Measurements from ENCODE around the gene MRPL14.
A peak's percentile ranks its signal among the peaks of the same experiment; 100 is the strongest.

The MRPL14 gene

DNA sequence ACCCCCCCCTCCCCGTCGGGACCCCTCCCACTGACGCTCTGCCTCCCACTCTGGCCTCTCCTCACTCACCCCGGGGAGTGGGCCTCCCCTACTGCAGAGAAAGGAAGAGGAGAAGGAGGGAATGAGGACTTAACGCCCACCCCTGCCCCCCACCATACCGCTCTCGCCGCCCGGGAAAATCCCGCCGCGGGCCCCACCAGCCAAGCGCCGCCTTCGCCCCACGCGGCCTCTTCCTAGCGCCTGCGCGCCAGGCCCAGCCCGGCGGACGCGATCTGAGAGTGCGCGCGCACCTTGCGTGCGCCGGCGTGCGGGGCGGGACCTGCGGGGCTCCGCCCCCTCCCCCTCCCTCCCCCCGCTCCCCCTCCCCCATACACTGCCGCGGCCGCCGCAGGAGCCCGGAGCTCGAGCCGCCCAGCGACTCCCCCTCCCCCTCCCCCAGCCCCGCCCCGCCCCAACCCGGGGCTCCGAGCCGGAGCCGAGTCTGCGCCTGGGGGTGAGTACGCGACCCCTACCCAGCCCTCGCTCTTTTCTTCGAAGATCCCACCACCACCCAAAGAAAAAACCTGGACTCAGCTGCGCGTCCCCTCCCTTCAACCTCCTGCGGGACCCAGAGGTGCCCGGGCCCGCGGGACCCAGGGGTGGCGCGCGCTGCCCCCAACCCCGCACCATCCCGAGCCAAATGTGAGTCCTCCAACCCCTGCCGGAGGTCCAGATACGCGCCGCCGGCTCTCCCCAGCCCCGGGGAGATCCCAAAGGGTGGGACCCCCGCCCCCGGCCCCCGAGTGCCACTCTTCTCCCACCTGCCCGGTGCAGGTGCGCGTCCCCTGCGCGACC is at the start of gene MRPL14, which contains the start of gene TMEM63B:
TSS of gene MRPL14 (minus strand) at position 267 of the 834 bp plus-strand sequence. CDS start 10,841 bp downstream, outside the sequence.
TSS of gene TMEM63B (plus strand) at position 369 of the 834 bp plus-strand sequence. CDS start 7,031 bp downstream, outside the sequence.
- DNase-seq (ENCODE audit: low spot score) = peak; percentile 83

DNA sequence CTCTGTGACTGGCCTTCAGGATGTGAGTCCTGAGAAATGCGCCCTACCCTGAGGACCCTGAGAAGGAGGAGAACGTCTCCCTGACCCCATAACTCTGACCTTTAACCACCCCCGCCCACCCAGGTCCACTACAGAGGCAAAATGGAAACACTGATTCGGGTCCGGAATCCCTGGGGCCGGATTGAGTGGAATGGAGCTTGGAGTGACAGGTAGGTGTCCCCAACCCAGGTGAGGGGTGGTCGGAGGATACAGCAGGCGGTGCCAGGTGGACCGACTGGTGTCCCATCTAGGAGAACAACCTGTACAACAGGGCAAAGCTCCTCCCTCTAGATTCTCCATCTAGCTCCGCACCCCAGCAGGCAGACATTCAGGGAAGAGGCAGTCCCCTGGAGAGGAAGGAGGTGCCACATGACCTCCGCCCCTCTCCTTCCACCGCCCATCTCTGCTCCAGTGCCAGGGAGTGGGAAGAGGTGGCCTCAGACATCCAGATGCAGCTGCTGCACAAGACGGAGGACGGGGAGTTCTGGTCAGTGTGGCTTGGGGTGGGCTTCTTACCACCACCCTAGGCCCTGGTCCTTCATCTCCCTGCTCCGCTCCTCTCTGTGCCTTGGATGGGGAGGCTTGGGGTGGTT is 49.0 kb upstream of the MRPL14 start:
- no peak for DNase-seq (ENCODE audit: low spot score)

DNA sequence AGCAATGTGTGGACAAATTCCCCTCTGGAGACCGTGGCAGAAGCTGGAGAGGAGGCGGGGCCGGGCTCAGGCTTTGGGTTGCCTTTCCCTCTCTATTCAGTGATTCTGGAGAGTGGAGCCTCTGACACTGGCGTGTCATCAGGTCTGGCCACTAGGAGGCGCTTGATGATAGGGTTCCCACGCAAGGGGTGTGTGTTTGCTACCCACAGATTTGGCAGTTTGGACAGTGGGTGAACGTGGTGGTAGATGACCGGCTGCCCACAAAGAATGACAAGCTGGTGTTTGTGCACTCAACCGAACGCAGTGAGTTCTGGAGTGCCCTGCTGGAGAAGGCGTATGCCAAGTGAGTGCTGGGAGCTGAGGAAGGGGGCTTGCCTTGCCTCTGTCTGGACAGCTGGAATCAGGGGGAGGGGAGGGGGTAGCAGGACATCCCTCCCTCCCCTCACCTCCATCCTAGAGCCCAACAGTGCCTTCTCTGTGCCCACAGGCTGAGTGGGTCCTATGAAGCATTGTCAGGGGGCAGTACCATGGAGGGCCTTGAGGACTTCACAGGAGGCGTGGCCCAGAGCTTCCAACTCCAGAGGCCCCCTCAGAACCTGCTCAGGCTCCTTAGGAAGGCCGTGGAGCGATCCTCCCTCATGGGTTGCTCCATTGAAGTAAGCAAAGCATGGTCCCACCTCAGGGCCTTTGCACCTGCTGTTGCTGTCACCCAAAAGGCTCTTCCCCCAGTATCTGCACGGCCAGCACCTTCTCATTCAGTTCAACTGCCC is 45.7 kb upstream of the MRPL14 start:
- DNase-seq (ENCODE audit: low spot score) = peak; percentile 84

DNA sequence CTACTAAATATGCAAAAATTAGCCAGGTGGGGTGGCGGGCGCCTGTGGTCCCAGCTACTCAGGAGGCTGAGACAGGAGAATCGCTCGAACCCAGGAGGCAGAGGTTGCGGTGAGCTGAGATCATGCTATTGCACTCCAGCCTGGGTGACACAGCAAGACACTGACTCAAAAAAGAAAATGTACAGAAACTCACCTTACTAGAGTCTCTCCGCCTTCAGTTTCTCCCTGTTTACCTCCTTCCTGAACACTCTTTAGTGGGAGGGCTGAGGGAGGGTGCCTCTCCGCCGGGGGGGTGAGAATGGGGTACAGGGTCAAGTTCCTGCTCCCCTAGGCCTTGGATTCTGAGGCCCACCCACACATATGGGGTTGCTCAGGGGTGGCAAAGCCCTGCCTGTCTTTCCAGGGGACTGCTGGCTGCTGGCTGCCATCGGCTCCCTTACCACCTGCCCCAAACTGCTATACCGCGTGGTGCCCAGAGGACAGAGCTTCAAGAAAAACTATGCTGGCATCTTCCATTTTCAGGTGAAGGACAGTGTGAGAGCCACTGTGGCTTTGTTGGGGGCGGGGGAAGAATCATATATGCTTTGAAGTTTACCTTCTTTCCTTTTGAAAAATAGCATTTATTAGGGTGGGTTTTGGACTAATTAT is 44.8 kb upstream of the MRPL14 start:
- DNase-seq (ENCODE audit: low spot score) = no peak

DNA sequence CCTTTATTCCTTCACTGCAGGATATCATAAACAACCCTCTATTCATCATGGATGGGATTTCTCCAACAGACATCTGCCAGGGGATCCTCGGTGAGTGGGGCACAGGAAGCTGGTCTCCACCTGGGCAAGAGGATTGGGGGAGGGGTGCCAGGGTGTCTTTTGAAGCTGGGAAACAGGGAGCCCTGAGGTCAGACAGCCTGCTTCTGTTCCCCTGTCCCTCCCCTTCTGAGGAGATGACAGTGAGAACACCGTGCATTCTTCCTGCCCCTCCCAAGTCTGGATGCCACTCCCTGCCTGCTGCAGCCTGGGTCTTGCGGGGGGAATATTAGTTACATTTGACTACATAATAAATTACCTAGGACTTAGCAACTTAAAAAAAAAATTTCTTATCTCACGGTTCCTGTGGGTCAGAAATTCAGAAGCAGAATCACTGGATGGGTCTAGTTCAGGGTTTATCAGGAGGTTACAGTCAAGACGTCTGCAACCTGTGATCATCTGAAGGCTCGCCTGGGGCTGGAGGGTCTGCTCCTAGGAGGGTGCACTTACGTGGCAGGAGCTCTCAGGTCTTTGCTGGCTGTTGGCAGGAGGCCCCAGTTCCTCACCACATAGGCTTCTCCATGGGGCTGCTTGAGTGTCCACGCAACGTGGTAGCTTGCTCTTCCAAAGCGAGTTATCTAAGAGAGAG is 42.8 kb upstream of the MRPL14 start:
- no peak for DNase-seq (ENCODE audit: low spot score)

DNA sequence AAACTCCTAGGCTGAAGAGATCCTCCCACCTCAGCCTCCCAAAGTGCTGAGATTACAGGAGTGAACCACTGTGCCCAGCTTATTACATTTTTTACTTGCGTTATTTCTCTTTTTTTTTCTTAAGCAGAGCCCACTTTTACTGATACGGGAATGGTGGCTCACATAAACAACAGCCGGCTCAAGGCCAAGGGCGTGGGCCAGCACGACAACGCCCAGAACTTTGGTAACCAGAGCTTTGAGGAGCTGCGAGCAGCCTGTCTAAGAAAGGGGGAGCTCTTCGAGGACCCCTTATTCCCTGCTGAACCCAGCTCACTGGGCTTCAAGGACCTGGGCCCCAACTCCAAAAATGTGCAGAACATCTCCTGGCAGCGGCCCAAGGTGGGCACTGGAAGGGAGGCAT is 41.9 kb upstream of the MRPL14 start:
- DNase-seq (ENCODE audit: low spot score) = no peak

DNA sequence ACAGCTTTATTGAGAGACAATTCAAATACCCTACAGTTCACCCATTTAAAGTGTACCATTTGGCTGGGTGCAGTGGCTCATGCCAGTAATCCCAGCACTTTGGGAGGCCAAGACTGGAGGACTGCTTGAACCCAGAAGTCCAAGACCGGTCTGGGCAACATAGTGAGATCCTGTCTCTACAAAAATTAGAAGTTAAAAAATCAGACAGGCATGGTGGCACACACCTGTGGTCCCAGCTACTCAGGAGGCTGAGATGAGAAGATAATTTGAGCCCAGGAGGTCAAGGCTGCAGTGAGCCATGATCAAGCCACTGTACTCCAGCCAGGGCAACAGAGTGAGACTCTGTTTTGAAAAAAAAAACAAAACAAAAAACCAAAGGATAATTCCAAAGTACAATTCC is 40.3 kb upstream of the MRPL14 start:
- DNase-seq (ENCODE audit: low spot score) = no peak

DNA sequence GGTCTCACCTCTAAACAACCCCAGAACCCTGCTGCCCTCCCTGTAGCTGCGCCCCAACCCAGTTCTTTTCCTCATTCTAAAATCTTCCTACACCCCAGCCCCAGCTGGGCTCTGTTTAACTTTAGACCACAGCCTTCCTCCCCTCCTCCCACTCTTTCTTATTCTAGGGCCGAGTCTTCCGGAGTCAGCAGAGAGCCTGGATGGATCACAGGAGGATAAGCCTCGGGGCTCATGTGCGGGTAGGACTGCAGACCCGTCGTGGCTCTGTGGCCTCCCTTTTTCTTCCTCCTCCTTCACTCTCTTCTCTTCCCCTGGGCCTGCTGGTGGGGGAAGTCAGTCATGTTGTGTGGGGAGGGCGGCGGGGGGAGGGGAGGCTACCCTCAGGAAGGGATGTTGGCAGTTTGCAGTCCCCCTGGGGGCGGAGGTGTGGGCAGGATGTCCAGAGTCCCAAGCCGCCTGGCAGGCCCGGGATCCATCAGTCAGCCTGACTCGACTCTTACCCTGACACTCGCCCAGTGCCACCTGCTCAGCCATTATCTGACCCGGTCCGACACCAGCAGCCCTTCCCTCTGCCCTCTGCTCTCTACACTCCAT is 39.4 kb upstream of the MRPL14 start:
- no peak for DNase-seq (ENCODE audit: low spot score)

DNA sequence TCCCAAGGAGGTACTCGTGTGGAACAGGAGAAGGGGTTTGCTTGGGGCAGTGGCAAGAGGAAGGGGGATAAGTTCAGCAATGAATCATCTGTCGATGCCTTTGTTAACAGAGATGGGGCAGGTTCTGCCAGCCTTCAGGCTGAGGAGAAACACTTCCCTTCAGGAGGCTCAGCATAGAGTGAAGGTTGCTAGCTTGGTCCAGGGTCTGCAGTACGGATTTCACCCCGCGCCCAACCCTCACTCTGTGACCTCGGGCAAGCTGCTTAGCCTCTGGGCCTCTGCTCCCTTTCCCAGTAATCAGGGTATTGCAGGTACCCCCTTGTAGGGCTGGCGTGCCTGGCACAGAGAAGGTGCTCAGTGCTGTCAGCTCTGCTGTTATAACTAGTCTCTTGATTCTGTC is 38.9 kb upstream of the MRPL14 start:
- no peak for DNase-seq (ENCODE audit: low spot score)

DNA sequence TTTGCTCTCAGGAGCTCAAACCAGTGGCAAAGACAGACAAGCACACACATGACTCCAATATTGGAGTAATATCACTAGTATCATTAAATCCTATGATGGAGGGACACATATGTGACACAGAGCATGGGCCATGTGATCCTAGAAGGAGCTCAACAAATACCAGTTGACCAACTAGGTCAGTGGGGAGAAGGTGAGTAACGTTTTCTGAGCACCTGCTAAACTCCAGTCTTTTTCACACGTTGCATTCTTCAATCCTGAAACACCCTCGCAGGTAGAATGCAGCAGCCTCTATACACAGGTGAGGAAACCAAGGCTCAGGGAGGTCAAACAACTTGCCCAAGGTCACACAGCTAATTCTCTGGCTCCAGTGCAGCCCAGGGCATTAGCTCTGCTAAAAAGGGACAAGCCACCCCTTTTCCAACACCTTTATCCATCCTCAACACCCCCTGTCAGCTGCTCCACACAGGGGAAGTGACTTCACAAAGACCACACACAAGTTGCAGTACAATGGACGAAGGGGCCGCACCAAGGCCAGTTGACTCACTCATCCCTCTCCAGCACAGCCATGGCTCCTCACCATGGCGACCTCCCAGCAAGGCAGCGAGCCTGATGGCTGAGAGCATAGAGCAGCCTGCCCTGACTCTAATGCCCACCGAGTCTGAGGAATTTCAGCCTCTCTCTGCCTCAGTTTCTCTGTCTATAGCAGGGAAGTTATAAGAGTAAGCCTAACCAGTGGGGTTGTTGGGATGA is 35.8 kb upstream of the MRPL14 start:
- DNase-seq (ENCODE audit: low spot score) = no peak

DNA sequence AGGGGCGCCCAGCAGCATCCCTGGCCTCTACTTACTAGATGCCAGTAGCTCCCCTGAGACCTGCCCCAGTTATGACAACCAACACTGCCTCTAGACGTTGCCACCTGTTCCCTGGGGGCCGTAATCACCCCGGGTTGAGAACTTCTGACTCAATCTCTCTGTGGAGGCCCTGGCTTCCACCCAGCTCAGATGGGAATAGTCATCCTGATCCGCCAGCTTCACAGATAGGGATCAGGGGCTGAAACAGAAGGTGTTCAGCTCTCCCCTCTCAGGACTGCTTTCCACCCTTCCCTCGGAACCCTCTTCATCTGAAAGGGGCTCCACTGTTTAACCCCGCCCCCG is 34.7 kb upstream of the MRPL14 start:
- no peak for DNase-seq (ENCODE audit: low spot score)

DNA sequence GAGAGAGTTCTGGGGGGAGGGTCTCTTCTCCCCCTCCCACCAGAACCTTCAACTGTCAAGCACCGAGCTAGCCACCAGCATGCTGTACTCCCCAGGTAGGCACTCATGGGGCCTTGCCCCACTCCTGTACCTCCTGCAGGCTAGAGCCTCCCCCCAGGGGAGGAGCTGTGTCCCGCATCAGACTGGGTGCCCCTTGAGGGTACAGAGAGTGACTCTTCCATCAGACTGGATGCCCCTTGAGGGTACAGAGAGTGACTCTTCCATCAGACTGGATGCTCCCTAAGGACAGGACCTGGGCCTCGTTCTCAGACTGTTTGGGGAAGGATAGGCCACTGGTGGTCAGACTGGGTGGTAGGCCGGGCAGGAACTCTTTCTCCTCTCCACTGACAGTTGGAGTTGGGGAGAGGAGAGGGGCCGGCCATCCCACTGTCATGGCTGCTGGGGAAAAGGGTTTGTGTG is 31.5 kb upstream of the MRPL14 start, which contains the start of gene CAPN11:
TSS of gene CAPN11 (plus strand) at position 51 of the 459 bp plus-strand sequence. CDS start at position 80, 29 bp downstream.
- DNase-seq (ENCODE audit: low spot score) = no peak

DNA sequence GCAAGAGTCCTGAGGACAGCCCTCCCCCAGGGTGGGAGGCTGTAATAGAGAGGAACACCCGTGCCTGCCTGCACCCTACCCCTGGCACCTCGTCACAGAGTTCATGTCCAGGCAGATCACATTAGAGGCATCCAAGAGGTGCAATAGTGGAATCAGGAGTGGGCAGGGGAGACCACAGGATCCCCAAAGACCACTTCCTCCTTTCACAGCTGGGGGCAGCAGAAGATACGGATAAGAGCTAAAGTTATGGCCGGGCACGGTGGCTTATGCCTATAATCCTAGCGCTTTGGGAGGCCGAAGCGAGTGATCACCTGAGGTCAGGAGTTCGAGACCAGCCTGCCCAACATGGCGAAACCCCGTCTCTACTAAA is 29.9 kb upstream of the MRPL14 start:
- DNase-seq (ENCODE audit: low spot score) = no peak

DNA sequence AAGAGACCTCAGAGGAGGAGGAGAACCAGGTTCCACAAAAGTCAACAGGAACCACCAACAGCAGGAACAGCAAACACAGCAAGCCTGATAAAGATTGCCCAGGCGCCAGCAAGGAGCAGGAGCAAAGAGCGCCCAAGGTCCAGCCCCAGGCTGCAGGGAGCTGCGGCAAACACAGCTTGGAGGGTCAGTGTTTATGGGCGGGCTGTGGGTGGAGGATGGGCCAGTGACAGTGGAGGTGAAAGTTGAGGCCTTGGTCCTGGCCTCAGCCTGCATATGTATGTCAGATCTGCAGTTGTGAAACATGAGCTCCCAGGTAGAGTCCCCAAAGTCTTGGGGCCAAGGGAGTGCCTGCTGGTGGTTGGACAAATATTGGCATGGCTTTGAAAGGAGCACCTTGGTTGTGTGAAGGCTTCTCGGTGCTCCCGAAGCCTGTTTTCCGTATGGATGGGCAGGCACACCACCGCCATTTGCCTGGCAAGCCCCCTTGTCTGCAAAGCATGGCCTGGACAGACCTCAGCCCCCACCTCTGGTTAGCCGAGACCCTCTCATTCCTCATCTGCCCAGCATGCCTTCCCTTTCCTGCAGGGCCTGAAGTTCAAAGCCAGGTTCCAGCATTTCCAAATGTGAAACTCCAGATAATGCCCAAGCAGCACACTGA is 29.4 kb upstream of the MRPL14 start:
- DNase-seq (ENCODE audit: low spot score) = no peak

DNA sequence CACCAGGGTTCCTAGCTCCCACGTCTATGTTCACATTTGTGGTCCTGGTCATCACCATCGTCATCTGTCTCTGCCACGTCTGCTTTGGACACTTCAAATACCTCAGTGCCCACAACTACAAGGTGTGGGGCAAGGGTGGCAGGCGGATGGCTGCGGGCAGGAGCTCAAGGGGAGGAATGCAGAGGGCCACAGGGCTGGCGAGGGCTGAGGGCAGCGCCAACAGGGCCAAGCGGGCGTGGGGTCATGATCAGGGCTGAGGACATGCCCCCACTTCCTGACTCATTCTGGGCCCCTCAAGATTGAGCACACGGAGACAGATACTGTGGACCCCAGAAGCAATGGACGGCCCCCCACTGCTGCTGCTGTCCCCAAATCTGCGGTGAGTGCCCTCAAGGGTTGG is 26.8 kb upstream of the MRPL14 start:
- DNase-seq (ENCODE audit: low spot score) = no peak

DNA sequence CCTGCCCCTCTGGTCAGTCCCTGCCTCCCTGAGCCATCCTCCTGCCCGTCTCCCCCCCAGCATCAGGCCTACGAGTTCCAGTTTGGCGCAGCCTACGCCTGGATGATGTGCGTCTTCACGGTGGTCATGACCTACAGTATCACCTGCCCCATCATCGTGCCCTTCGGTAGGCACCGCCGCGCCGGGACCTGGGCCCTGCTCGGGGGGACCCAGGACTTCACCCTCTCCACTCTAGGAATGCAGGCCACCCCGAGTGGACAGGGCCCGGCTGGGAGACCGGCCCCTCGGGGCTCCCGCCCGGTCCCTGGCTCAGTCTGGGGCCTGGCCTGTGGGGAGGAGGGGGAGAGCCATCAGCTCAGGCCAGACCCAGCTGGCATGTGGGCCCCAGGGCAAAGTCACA is 25.3 kb upstream of the MRPL14 start:
- DNase-seq (ENCODE audit: low spot score) = no peak

DNA sequence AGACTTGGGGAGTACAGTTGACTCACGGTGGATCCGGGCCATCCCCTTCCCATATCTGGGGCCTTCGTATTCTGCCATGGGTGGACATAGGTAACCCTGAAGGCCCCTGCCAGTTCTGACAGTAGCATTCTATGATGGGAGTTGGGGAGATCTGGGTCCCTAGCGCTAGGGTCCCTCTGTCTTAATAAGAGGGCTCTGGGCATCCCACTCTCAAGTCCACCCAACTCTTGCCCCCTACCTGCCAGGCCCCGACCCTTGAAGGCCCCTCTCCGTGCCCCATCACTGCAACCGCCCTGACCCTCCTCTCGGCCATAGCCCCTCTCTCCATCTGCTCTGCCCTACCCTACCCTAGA is 24.8 kb upstream of the MRPL14 start:
- DNase-seq (ENCODE audit: low spot score) = no peak

DNA sequence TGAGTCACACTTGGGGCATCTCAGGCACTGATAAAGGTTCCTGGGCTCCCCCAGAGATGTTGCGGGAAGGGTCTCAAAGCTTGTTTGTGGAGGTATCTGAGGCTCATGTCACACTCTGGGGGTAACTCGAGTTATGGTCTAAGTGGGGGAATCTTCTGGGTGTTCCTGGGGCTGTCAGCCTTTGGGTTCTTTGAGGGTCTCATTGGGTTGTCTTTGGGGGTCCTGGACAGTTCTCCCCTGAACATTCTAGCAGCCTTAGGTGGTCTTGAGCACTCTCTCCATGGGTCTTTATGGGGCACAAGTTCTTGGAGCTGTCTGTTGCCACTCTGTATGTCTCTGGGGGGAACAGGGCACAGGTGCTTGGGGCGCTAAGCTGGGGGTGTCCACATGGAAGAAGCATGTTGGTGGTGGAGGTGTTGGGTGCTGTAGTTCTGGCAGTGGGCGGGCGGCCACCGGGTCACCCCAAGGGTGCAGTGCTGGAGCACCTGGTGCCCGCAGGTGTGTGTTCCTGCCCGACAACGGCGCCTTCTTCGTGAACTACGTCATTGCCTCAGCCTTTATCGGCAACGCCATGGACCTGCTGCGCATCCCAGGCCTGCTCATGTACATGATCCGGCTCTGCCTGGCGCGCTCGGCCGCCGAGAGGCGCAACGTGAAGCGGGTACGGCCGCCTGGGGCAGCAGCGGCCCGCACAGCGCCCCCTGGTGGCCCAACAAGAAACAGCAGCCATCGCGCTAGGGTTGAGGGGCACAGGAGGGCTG is 24.3 kb upstream of the MRPL14 start:
- DNase-seq (ENCODE audit: low spot score) = peak; percentile 69

DNA sequence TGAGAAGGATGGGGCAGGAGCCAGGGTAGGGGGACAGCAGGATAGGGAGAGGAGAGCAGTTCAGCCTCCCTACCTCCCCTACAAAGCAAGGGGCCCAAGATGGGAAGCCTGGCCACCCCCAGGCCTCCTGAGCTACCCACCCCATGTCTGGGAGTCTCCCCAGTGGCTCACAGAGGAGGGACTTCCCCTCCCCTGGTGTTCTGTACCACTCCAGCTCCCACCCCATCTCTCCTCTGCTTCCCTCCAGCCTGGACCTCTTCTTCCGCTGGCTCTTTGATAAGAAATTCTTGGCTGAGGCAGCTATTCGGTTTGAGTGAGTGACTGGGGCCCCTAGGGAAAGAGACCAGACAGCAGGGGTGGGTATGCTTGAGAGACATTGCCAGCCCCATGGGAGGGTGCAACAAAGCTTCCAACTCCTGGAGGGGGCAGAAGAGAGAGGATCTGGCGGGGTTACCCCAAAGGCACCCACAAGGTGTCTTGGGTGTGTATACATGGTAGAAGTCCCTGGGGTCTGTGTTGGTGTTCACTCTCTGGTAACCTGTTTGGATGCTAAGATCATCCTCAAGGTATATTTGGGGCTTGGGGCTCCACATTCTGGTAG is 23.2 kb upstream of the MRPL14 start:
- DNase-seq (ENCODE audit: low spot score) = no peak
